ENCODE measurements around the gene CDC14A.

GRCh38 chr1:100449477-100449876 lies 97.2 kb downstream of the CDC14A start:
- no peak for TF ChIP-seq CTCF (IDR thresholded peaks at IDR 0.05 in 8 of 11, conservative IDR thresholded peaks at IDR 0.05 in 3 of 11)
- no peak for TF ChIP-seq POLR2A (IDR thresholded peaks at IDR 0.05)
